GM23248 (cell line): ENCODE measurements around the gene EIF4G1. TPM values are rescaled to one million over a fixed set of nuclear protein-coding genes. Genes with fewer than 3 reads are reported as not detected.

ENCODE experiments used
- DNase-seq: peaks from one replicate; pipeline ENCODE4 v3.0.0-alpha.2; 2015
- H2AFZ ChIP-seq: fragments of 200-600 bp; sonication (generic); 2 replicates; pipeline ENCODE4 v1.6.1; 2016; ENCODE audit warnings: antibody characterized with exemption
- H3F3A ChIP-seq: fragments of 200-600 bp; sonication (generic); 2 replicates; pipeline ENCODE4 v1.6.1; 2016; ENCODE audit warnings: mild to moderate bottlenecking, antibody characterized with exemption, mixed run types; ENCODE audit not compliant: insufficient read depth
- H3K27ac ChIP-seq: fragments of 200-600 bp; sonication (generic); 2 replicates; pipeline ENCODE4 v1.5.1; 2016; ENCODE audit warnings: mild to moderate bottlenecking
- H3K27me3 ChIP-seq: fragments of 200-600 bp; sonication (generic); replicated peaks from 2 replicates; pipeline ENCODE4 v1.6.1; 2016; ENCODE audit warnings: mild to moderate bottlenecking; ENCODE audit not compliant: insufficient read depth
- H3K36me3 ChIP-seq: fragments of 200-600 bp; sonication (generic); 2 replicates; pipeline ENCODE4 v1.6.1; 2016; ENCODE audit warnings: low read depth, mild to moderate bottlenecking
- H3K4me1 ChIP-seq: fragments of 200-600 bp; sonication (generic); 2 replicates; pipeline ENCODE4 v1.6.1; 2016; ENCODE audit warnings: mild to moderate bottlenecking; ENCODE audit not compliant: insufficient read depth
- H3K4me2 ChIP-seq: fragments of 200-600 bp; sonication (generic); one replicate; pipeline ENCODE4 v1.6.1; 2016; ENCODE audit warnings: mild to moderate bottlenecking; ENCODE audit not compliant: unreplicated experiment
- H3K4me3 ChIP-seq: fragments of 200-600 bp; sonication (generic); 2 replicates; pipeline ENCODE4 v1.5.1; 2016; ENCODE audit warnings: mild to moderate bottlenecking
- H3K79me2 ChIP-seq: fragments of 200-600 bp; sonication (generic); 2 replicates; pipeline ENCODE4 v1.6.1; 2016; ENCODE audit warnings: mild to moderate bottlenecking; ENCODE audit not compliant: insufficient read depth
- H3K9ac ChIP-seq: fragments of 200-600 bp; sonication (generic); 2 replicates; pipeline ENCODE4 v1.6.1; 2016; ENCODE audit warnings: mild to moderate bottlenecking
- H3K9me2 ChIP-seq: fragments of 200-600 bp; sonication (generic); 2 replicates; pipeline ENCODE4 v1.6.1; 2016; ENCODE audit warnings: mixed run types, mild to moderate bottlenecking, moderate library complexity; ENCODE audit not compliant: insufficient read depth
- H3K9me3 ChIP-seq: fragments of 200-600 bp; sonication (generic); one replicate; pipeline ENCODE4 v1.6.1; 2017; ENCODE audit warnings: low read depth
- H4K20me1 ChIP-seq: fragments of 200-600 bp; sonication (generic); 2 replicates; pipeline ENCODE4 v1.6.0; 2016; ENCODE audit not compliant: insufficient read depth
- EZH2 ChIP-seq: fragments of 200-600 bp; sonication (generic); IDR thresholded peaks from 2 replicates; pipeline ENCODE4 v1.6.1; 2018; ENCODE audit warnings: antibody characterized with exemption, mild to moderate bottlenecking; ENCODE audit not compliant: insufficient read depth, poor library complexity, severe bottlenecking
- EZH2phosphoT487 ChIP-seq: fragments of 200-600 bp; sonication (generic); IDR thresholded peaks from 2 replicates; pipeline ENCODE4 v1.6.1; 2018; ENCODE audit warnings: antibody characterized with exemption, moderate library complexity, mild to moderate bottlenecking, low read depth; ENCODE audit not compliant: insufficient read depth
- WGBS, 2 experiments: methylation state at CpG; one replicate each; pipeline ENCODE4 v1.1.6; 2015 to 2017; ENCODE audit warnings: low lambda C conversion rate in 2 of 2, low coverage in 1 of 2; ENCODE audit errors: missing lambda C conversion rate in 2 of 2; 5-methylcytosine and 5-hydroxymethylcytosine counted together
- in situ Hi-C: fragments of 300-500 bp; cut with MboI; formaldehyde crosslinking; loops from 2 replicates; pipeline ENCODE4 v1.15.0; 2020
- polyA plus RNA-seq: library from polyadenylated mRNA; unstranded; fragments of >200 nt; fragmentation: Nextera tagmentation; extraction: Ambion mirVana; gene quantifications from 2 replicates; pipeline ENCODE4 v1.2.1, GENCODE V29; 2016
- total RNA-seq: library from RNA; depleted of rRNA; stranded (reverse); fragments of >200 nt; shearing (Covaris generic); gene quantifications from 2 replicates; pipeline ENCODE4 v1.2.3, GENCODE V29; 2014

The EIF4G1 gene
- total and polyA plus RNA-seq, 2 experiments from 2014 or later: 184 to 370 TPM

- Histone ChIP-seq H3K9me3 (no peaks in the 10 kb centered on the region), H3K4me3 (no peak overlapping the region), H3K9me2 (no peaks in the 10 kb centered on the region), H3F3A (no peaks in the 10 kb centered on the region), H3K36me3 (no peaks in the 10 kb centered on the region), H3K27me3 (no peaks in the 10 kb centered on the region), H3K4me1 (no peaks in the 10 kb centered on the region), H3K27ac (no peak overlapping the region), H2AFZ (no peak overlapping the region), H4K20me1 (no peaks in the 10 kb centered on the region), H3K4me2 (no peak overlapping the region), H3K79me2 (no peaks in the 10 kb centered on the region), H3K9ac (no peak overlapping the region)
- DNase-seq: no peak
- no peak for TF ChIP-seq EZH2
- no peak for TF ChIP-seq EZH2phosphoT487
- WGBS, 2 experiments: 60 to 61% methylated on average over 9 of the region's 9 CpGs
- in situ Hi-C loops: loop anchor here (25.0 kb wide), 1 partner anchor 436 kb away; no protein-coding TSS in a partner anchor
Observed at GRCh38 chr3:184351511-184352148, 37.2 kb downstream of the EIF4G1 start.

- Histone ChIP-seq H3K9me2 (no peaks in the 10 kb centered on the region), H3K9ac (no peak overlapping the region), H3K9me3 (no peaks in the 10 kb centered on the region), H3K36me3 (no peaks in the 10 kb centered on the region), H3K79me2 (no peaks in the 10 kb centered on the region), H4K20me1 (no peaks in the 10 kb centered on the region), H3K4me2 (no peak overlapping the region), H3F3A (no peaks in the 10 kb centered on the region), H3K4me1 (no peaks in the 10 kb centered on the region), H3K27ac (no peak overlapping the region), H3K27me3 (no peaks in the 10 kb centered on the region), H3K4me3 (no peak overlapping the region), H2AFZ (no peak overlapping the region)
- WGBS, 2 experiments: 89 to 90% methylated on average over 15 of the region's 15 CpGs
- TF ChIP-seq EZH2phosphoT487: no peak
- no peak for TF ChIP-seq EZH2
- in situ Hi-C loops: loop anchor here (25.0 kb wide), 1 partner anchor 435 kb away; no protein-coding TSS in a partner anchor
- DNase-seq: no peak
Observed at GRCh38 chr3:184352149-184352785, 37.9 kb downstream of the EIF4G1 start.

- no peaks in the 10 kb centered on the region for H3K9me3 ChIP-seq
- H3K27ac ChIP-seq: no peak overlapping the region
- no peaks in the 10 kb centered on the region for H3K9me2 ChIP-seq
- TF ChIP-seq EZH2phosphoT487: no peak
- no peak for TF ChIP-seq EZH2
- H3K4me2 ChIP-seq: no peak overlapping the region
- H4K20me1 ChIP-seq: no peaks in the 10 kb centered on the region
- WGBS, 2 experiments: 86 to 88% methylated on average over 11 of the region's 11 CpGs
- H3K36me3 ChIP-seq: no peaks in the 10 kb centered on the region
- H3K4me1 ChIP-seq: no peaks in the 10 kb centered on the region
- no peaks in the 10 kb centered on the region for H3F3A ChIP-seq
- H2AFZ ChIP-seq: no peak overlapping the region
- no peak overlapping the region for H3K9ac ChIP-seq
- in situ Hi-C loops: loop anchor here (25.0 kb wide), 1 partner anchor 434 kb away; no protein-coding TSS in a partner anchor
- no peak overlapping the region for H3K4me3 ChIP-seq
- DNase-seq: no peak
- no peaks in the 10 kb centered on the region for H3K79me2 ChIP-seq
- no peaks in the 10 kb centered on the region for H3K27me3 ChIP-seq
Observed at GRCh38 chr3:184352897-184353545, 38.6 kb downstream of the EIF4G1 start.

- no peaks in the 10 kb centered on the region for H3K9me2 ChIP-seq
- H3K27ac ChIP-seq: no peak overlapping the region
- H3K27me3 ChIP-seq: no peaks in the 10 kb centered on the region
- DNase-seq: no peak
- H2AFZ ChIP-seq: no peak overlapping the region
- no peak overlapping the region for H3K4me2 ChIP-seq
- in situ Hi-C loops: loop anchor here (25.0 kb wide), 1 partner anchor 434 kb away; no protein-coding TSS in a partner anchor
- no peak overlapping the region for H3K4me3 ChIP-seq
- no peaks in the 10 kb centered on the region for H3K79me2 ChIP-seq
- H3K9ac ChIP-seq: no peak overlapping the region
- H3K36me3 ChIP-seq: no peaks in the 10 kb centered on the region
- TF ChIP-seq EZH2phosphoT487 (no peak), EZH2 (no peak)
- no peaks in the 10 kb centered on the region for H4K20me1 ChIP-seq
- no peaks in the 10 kb centered on the region for H3F3A ChIP-seq
- H3K9me3 ChIP-seq: no peaks in the 10 kb centered on the region
- WGBS, 2 experiments: 94 to 98% methylated on average over 11 of the region's 11 CpGs
- H3K4me1 ChIP-seq: no peaks in the 10 kb centered on the region
Observed at GRCh38 chr3:184353546-184353941, 39.1 kb downstream of the EIF4G1 start.
